ENCODE data around the gene CCN6.

The CCN6 gene

DNA sequence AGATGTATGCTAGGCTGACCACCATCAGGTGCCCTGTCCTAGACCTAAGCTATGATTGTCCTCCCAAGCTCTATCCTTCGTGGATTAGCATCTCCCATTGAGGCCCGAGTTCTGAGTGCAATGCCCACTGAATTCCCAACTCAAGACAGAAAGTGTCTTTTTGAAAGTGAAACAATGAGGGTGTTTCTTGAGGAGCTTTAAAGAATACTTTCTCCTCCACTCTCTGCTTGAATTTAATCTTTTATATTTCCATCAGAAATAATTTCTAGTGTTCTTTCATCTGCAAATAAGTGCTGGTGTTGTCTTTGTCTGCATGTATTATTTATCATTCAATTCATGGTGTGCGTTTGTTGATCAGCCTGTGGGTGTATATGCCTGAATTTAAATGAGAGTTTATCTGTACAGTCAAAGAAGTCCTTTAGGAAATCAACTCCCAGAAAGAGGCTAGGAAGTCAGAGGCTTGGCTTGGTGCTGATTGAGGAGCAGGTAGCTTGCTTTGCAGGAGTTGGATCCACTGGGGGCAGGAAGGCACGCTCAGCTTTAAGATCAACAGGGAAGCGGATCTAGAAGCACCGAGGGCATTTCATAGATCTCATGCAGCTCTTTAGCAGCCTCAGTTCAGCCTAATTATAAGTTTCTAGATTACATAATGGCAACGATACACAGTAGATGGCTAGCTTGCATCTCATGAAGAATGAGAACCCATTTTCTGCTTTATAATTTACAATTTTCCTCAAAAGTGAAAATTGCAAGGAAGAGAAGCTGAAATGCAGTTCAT, 36.0 kb upstream of the CCN6 start:
- FAIRE-seq (no peak), DNase-seq (ENCODE audit: insufficient read length) (no peak)
- TF ChIP-seq TAF1 (IDR thresholded peaks at IDR 0.05; ENCODE audit: borderline replicate concordance, low read depth, low read length) = no peak

DNA sequence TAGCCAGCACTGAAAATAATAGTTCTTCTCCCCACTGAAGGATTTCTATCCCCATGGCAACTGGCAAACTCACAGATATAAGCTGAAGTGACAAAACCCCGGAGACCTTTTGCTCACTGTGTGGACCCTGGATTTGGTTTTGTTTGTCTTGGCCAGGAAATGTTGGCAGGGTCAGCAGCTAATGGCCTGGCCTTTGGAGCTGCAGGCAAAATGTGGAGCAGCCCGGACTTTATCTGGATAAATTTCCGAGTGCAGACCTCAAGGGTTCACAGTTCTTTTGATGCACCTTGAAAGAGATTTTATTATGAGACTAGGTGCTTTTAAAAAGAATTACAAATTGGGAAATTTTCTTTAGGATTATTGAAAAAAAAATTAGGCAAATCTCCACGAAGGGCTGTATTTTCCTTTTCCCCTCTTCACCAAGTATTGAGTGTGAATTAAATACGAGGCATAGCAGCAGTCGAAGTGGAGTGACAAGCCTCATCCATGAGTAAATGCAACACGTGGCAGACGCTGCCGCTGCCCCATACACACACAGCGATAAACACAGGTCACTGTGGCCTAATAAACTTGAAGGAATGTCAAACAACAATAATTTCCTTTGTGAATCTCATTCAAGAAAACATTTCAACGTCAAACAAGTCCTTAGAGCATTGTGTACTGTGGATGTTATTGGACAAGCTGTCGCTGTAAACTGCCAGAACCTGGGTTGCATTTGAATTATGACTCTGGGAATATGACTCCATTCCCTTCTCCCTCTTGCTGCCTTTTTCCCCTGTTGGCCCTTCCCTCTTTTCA, 35.1 kb upstream of the CCN6 start:
- no peak for TF ChIP-seq POLR2A (IDR thresholded peaks at IDR 0.05; ENCODE audit: low read depth, low read length)
- TF ChIP-seq TAF1 (IDR thresholded peaks at IDR 0.05; ENCODE audit: borderline replicate concordance, low read depth, low read length) = no peak
- no peak for TF ChIP-seq POLR2AphosphoS5 (IDR thresholded peaks at IDR 0.05; ENCODE audit: low read depth, low read length)
- no peak for DNase-seq (ENCODE audit: insufficient read length)
- no peak for FAIRE-seq

DNA sequence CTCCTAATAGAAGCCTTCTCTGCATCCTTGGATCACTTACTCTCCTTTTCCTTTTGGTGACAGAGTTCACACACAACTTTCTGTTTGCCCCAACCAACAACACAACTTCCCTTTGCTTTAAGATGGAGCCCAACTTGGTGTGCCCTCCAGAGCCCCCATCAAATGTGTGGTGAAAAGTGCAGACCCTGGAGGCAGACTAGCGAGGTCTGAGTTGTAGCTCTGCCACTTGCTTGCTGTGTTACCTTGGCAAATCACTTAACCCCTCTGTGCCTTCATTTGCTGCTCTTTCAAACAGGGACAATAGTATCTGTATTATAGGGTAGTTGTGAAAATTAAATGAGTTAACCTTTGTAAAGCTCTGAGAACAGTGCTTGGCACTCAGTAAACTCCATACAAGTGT, 34.3 kb upstream of the CCN6 start:
- DNase-seq (ENCODE audit: insufficient read length) = no peak
- TF ChIP-seq TAF1 (IDR thresholded peaks at IDR 0.05; ENCODE audit: borderline replicate concordance, low read depth, low read length) (no peak), POLR2A (IDR thresholded peaks at IDR 0.05; ENCODE audit: low read depth, low read length) (no peak), POLR2AphosphoS5 (IDR thresholded peaks at IDR 0.05; ENCODE audit: low read depth, low read length) (no peak)
- no peak for FAIRE-seq

DNA sequence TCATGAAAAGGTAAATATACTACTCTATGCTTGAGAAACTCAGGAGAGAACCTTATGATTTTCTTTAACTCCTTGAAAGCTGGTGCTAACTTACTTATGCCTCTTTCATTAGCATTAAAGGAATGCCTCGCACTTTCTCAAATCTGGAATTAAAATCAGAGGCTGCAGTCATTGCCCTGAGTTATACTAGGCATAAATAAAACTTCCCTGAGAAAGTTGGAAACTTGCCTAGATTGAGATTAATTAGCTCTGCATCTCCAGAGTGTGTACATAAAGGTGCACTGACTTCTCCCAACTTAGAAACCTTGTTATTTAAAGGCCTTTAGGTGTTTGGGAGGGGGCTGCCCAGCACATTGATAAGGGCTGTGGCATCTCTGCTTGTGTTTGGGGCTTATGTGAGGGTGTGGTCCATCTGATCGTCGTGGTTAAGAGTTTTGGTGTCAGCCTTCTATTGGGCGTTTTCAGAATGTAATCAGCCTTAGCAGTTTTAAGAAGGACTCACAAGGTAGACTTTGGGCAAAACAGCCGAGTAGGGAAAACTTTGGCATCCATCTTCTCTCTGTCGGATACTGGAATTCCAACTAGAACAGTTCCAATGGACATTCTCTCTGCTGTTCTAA, 32.1 kb upstream of the CCN6 start:
- no peak for FAIRE-seq
- TF ChIP-seq POLR2AphosphoS5 (IDR thresholded peaks at IDR 0.05; ENCODE audit: low read depth, low read length) (no peak), POLR2A (IDR thresholded peaks at IDR 0.05; ENCODE audit: low read depth, low read length) (no peak), TAF1 (IDR thresholded peaks at IDR 0.05; ENCODE audit: borderline replicate concordance, low read depth, low read length) (no peak)
- DNase-seq (ENCODE audit: insufficient read length) = no peak

DNA sequence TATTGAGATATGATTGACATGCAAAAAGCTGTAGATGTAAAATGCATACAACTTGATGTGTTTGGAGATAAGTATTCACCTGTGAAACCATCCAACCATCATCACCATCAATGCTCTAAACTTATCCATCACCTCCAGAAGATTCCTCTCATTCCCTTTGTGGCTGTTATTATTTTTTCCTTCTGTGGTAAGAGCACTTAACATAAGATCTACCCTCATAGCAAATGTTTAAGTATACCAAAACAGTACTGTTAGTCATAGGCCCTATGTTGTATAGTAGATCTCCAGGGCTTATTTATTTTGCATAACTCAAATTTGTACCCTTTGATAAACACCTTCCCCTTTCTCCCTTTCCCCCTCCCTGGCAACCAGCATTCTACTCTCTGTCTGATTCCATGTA, 31.2 kb upstream of the CCN6 start:
- no peak for DNase-seq (ENCODE audit: insufficient read length)
- no peak for FAIRE-seq
- no peak for TF ChIP-seq POLR2AphosphoS5 (IDR thresholded peaks at IDR 0.05; ENCODE audit: low read depth, low read length)
- TF ChIP-seq POLR2A (IDR thresholded peaks at IDR 0.05; ENCODE audit: low read depth, low read length) = no peak
- TF ChIP-seq TAF1 (IDR thresholded peaks at IDR 0.05; ENCODE audit: borderline replicate concordance, low read depth, low read length) = no peak

DNA sequence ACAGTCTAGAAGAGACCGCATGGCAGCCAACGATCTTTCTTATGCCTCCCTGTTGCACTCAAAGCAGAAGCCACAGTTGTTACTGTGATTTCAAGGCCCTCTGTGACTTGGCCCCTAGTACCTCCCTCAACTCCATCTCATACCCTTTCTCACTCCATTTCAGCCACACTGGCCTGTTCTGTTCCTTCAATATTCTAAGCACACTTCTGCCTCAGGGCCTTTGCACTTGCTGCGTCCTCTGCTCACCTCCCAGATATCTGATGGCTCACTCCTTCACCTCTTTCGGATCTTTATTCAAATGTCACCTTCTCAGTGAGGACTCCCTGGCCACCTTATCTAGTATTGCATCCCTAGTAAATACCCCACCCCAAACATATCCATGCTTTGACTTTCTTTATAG, 29.4 kb upstream of the CCN6 start:
- TF ChIP-seq TAF1 (IDR thresholded peaks at IDR 0.05; ENCODE audit: borderline replicate concordance, low read depth, low read length) = no peak
- no peak for TF ChIP-seq POLR2AphosphoS5 (IDR thresholded peaks at IDR 0.05; ENCODE audit: low read depth, low read length)
- no peak for TF ChIP-seq POLR2A (IDR thresholded peaks at IDR 0.05; ENCODE audit: low read depth, low read length)
- no peak for DNase-seq (ENCODE audit: insufficient read length)

DNA sequence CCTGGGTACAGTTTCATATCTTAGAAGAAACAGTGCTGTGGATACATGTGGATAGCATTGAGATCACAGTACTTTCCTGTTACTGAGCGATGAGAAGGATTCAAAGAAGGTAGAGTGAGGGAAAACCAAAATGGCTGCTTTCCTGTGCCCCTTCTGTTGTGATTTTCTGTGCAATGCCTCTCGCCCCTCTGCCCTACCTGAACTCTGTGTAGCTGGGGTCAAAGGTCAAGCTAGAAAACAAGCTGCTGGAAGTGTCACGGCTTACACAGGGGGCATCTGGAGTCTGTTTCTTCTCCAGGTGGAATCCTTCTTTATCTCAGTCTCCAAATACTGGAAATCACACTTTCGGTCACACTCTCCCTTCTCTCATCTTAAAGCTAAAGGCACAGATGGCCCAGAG, 27.0 kb upstream of the CCN6 start:
- TF ChIP-seq POLR2A (IDR thresholded peaks at IDR 0.05; ENCODE audit: low read depth, low read length) = no peak
- no peak for TF ChIP-seq POLR2AphosphoS5 (IDR thresholded peaks at IDR 0.05; ENCODE audit: low read depth, low read length)
- TF ChIP-seq TAF1 (IDR thresholded peaks at IDR 0.05; ENCODE audit: borderline replicate concordance, low read depth, low read length) = no peak
- FAIRE-seq (no peak), DNase-seq (ENCODE audit: insufficient read length) (no peak)

More for the DNA sequence above, 29.4 kb upstream of the CCN6 start:
- FAIRE-seq = no peak

DNA sequence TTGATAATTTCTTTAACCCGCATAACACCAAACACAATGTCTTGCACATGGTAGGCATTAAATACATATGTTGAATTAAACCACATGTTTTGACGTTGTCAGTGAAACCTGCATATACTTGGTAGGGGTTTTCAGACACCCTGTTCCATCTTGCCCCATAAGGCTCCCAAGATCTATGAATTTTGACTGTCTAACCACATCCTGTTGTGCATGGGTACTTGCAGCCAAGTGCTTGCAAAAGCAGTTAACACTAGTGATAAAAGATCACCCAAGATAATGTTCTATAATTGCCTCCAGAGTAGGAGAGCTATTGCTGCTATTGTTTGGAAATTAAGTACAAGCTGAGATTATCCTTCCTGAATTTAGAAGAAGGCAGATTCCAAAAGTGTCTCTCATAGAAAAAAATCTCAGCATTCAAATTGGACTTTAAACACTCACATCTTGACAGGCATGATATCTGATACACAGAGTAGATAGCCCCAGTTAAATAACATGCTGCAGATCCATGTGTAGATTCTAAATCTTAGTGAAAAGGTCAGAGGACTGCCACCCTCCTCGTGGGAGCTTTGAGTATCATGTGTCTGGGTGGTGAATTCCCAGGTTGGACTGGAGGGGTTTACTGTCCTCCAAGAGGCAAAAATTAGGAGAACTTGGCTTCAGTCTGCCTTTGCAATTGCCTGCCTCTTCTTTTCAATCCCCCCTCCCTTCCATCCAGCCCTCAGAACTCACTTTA, 25.8 kb upstream of the CCN6 start:
- no peak for TF ChIP-seq POLR2AphosphoS5 (IDR thresholded peaks at IDR 0.05; ENCODE audit: low read depth, low read length)
- no peak for TF ChIP-seq POLR2A (IDR thresholded peaks at IDR 0.05; ENCODE audit: low read depth, low read length)
- no peak for TF ChIP-seq TAF1 (IDR thresholded peaks at IDR 0.05; ENCODE audit: borderline replicate concordance, low read depth, low read length)
- peak; percentile 44 for FAIRE-seq
- no peak for DNase-seq (ENCODE audit: insufficient read length)

DNA sequence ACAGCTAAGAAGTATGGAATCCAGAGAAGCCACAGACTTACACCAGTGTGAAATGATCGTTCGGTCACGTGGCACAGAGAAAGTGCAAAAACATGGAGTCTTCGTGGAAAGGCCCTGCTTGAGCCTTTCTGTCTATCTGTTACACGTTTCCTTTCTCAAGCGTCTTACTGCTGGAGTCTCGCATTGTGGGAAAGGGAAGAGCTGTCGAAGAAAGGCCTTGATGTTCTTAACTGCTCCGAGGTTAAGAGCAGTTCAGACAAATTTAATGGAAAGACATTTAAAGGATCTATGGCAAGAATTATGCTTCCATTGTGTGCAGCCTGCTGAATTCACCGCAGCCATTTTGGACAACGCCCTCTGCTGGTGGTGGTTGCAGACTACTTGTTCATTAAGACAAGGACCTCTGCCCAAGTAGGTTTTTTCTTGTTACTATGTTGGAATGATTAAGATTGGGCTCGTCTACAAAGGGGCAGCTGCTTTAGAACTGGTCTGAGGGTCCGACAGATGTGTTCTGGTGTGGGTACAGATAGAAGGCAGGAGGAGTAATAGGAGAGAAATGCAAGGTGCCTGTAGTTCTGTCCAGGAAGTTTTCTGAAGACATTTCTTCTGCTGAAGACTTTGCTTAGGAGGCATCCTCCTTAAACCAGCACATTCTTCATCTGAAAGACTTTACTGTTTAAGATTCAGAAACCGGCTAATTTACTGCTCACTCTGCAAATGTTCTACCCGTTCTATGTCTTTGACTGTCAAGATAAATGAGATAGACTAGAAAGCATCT, 24.7 kb upstream of the CCN6 start:
- DNase-seq (ENCODE audit: insufficient read length) (no peak), FAIRE-seq (peak; percentile 92)
- TF ChIP-seq POLR2AphosphoS5 (IDR thresholded peaks at IDR 0.05; ENCODE audit: low read depth, low read length) = no peak
- no peak for TF ChIP-seq TAF1 (IDR thresholded peaks at IDR 0.05; ENCODE audit: borderline replicate concordance, low read depth, low read length)
- no peak for TF ChIP-seq POLR2A (IDR thresholded peaks at IDR 0.05; ENCODE audit: low read depth, low read length)

DNA sequence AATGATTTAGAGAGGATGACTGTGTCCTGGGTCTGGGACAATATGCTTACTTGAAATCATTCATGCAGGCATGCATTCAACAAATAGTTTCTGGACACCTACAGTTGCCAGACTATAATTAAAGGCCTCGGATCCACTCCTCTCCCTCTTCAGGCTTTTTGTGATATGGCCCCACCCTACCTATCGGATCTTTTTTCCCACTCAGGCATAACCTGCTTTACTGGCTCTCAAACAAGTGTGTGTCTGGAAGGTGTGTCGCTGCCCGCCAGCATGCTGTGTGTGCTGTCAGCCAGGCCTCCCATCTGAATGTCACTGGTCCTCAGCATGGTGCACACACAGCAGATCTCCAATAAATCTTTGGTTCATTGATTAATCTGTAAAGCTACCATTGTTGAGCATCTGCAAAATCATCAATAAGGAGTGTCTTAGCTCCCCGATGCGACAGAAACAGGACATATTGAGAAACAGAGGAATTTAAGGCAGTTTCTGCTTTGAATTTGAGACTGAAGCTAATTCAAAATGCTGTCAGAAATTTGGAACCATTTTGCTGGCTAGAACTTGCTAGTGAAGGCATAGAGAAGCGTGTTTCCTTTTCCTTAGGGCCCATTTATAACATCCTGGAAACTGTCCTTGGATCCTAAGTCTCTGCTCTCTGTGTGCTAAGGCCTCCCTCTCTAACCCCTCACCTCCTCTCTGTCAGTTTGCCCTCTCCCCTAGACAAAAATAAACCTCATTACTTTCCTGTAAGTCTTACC, 23.5 kb upstream of the CCN6 start:
- DNase-seq (ENCODE audit: insufficient read length) = no peak
- TF ChIP-seq TAF1 (IDR thresholded peaks at IDR 0.05; ENCODE audit: borderline replicate concordance, low read depth, low read length) (no peak), POLR2A (IDR thresholded peaks at IDR 0.05; ENCODE audit: low read depth, low read length) (no peak), POLR2AphosphoS5 (IDR thresholded peaks at IDR 0.05; ENCODE audit: low read depth, low read length) (no peak)
- FAIRE-seq = no peak

All from GM12892 (cell line).